Loucy (cell line): ENCODE data around the gene CEL.

ENCODE experiments used
- H2AFZ ChIP-seq: fragments of 200-600 bp; sonication (generic); 2 replicates; pipeline ENCODE4 v1.6.0; 2016; ENCODE audit warnings: antibody characterized with exemption, mild to moderate bottlenecking, low read length, moderate library complexity
- H3F3A ChIP-seq: fragments of 200-600 bp; 2 replicates; pipeline ENCODE4 v1.6.0; 2016; ENCODE audit warnings: antibody characterized with exemption, low read depth, mild to moderate bottlenecking
- H3K27me3 ChIP-seq: fragments of 200-600 bp; sonication (generic); 2 replicates; pipeline ENCODE4 v1.6.1; 2014; ENCODE audit warnings: low read length, mild to moderate bottlenecking; ENCODE audit not compliant: insufficient read depth, poor library complexity, severe bottlenecking
- H3K36me3 ChIP-seq: fragments of 200-600 bp; sonication (generic); 2 replicates; pipeline ENCODE4 v1.6.1; 2016; ENCODE audit warnings: low read length; ENCODE audit not compliant: insufficient read depth
- H3K4me1 ChIP-seq: fragments of 200-600 bp; sonication (generic); 2 replicates; pipeline ENCODE4 v1.5.1; 2014; ENCODE audit warnings: low read length, mild to moderate bottlenecking; ENCODE audit not compliant: insufficient read depth, poor library complexity, severe bottlenecking
- H3K4me2 ChIP-seq: fragments of 200-600 bp; sonication (generic); 2 replicates; pipeline ENCODE4 v1.6.0; 2014; ENCODE audit warnings: antibody characterized with exemption, low read length, low read depth, mild to moderate bottlenecking; ENCODE audit not compliant: poor library complexity, severe bottlenecking
- H3K4me3 ChIP-seq: fragments of 200-600 bp; sonication (generic); 2 replicates; pipeline ENCODE4 v1.5.1; 2014; ENCODE audit warnings: low read length, mild to moderate bottlenecking, mixed read lengths; ENCODE audit not compliant: poor library complexity, severe bottlenecking
- H3K79me2 ChIP-seq: fragments of 200-600 bp; sonication (generic); 2 replicates; pipeline ENCODE4 v1.6.1; 2014; ENCODE audit warnings: low read length; ENCODE audit not compliant: insufficient read depth
- H3K9ac ChIP-seq: fragments of 200-600 bp; sonication (generic); 2 replicates; pipeline ENCODE4 v1.6.0; 2014; ENCODE audit warnings: mild to moderate bottlenecking, low read depth, low read length, moderate library complexity; ENCODE audit not compliant: poor library complexity, severe bottlenecking
- H3K9me2 ChIP-seq: fragments of 200-600 bp; sonication (generic); replicated peaks from 2 replicates; pipeline ENCODE4 v1.6.1; 2016; ENCODE audit warnings: low read depth, low read length, mixed read lengths
- H3K9me3 ChIP-seq: fragments of 200-600 bp; sonication (generic); 2 replicates; pipeline ENCODE4 v1.6.1; 2014; ENCODE audit warnings: mild to moderate bottlenecking, antibody characterized with exemption, low read length, low read depth; ENCODE audit not compliant: insufficient read depth
- H4K20me1 ChIP-seq: fragments of 200-600 bp; sonication (generic); 2 replicates; pipeline ENCODE4 v1.6.0; 2014; ENCODE audit warnings: antibody characterized with exemption, low read length, mild to moderate bottlenecking; ENCODE audit not compliant: insufficient read depth, poor library complexity, severe bottlenecking
- CTCF ChIP-seq: fragments of 200-600 bp; sonication (generic); conservative IDR thresholded peaks from 2 replicates; pipeline ENCODE4 v1.5.1; 2014; ENCODE audit warnings: mild to moderate bottlenecking, antibody characterized with exemption, low read length
- EZH2phosphoT487 ChIP-seq: fragments of 200-600 bp; IDR thresholded peaks from 2 replicates; pipeline ENCODE4 v1.6.1; 2018; ENCODE audit warnings: antibody characterized with exemption, mild to moderate bottlenecking, moderate library complexity, borderline replicate concordance

CEL gene

GRCh38 chr9:133051966-133052539, 9.7 kb upstream of the CEL start:
- Histone ChIP-seq H3K9me2 (no peaks in the 10 kb centered on the region), H3K36me3 (peaks cover 84% of the 10 kb centered on the region; the same call in 1 of the 2 replicates), H3K79me2 (no peaks in the 10 kb centered on the region; the same call in 1 of the 2 replicates), H3K9me3 (no peaks in the 10 kb centered on the region), H3F3A (no peaks in the 10 kb centered on the region), H4K20me1 (no peaks in the 10 kb centered on the region), H3K4me3 (no peak overlapping the region), H3K4me2 (no peak overlapping the region), H3K9ac (no peak overlapping the region), H3K4me1 (peaks cover 16% of the 10 kb centered on the region), H2AFZ (no peak overlapping the region), H3K27me3 (no peaks in the 10 kb centered on the region)
- TF ChIP-seq EZH2phosphoT487 (no peak), CTCF (no peak)

GRCh38 chr9:133054194-133054890, 7.4 kb upstream of the CEL start:
- no peaks in the 10 kb centered on the region; the same call in 1 of the 2 replicates for H3K79me2 ChIP-seq
- H3K4me1 ChIP-seq: peaks cover 34% of the 10 kb centered on the region
- no peak overlapping the region for H3K4me2 ChIP-seq
- H3K9me2 ChIP-seq: no peaks in the 10 kb centered on the region
- H4K20me1 ChIP-seq: no peaks in the 10 kb centered on the region
- no peak overlapping the region for H3K9ac ChIP-seq
- H2AFZ ChIP-seq: no peak overlapping the region
- no peaks in the 10 kb centered on the region for H3K9me3 ChIP-seq
- TF ChIP-seq CTCF: no peak
- no peak for TF ChIP-seq EZH2phosphoT487
- no peaks in the 10 kb centered on the region for H3K27me3 ChIP-seq
- H3F3A ChIP-seq: 0 out of 2 replicates have a peak, but pooled peaks cover 2% of the 10 kb centered on the region
- peaks cover 79% of the 10 kb centered on the region; the same call in 1 of the 2 replicates for H3K36me3 ChIP-seq
- no peak overlapping the region for H3K4me3 ChIP-seq

GRCh38 chr9:133054966-133055365, 6.8 kb upstream of the CEL start:
- no peaks in the 10 kb centered on the region; the same call in 1 of the 2 replicates for H3K79me2 ChIP-seq
- no peak overlapping the region for H2AFZ ChIP-seq
- H3K9me2 ChIP-seq: no peaks in the 10 kb centered on the region
- peaks cover 73% of the 10 kb centered on the region; the same call in 1 of the 2 replicates for H3K36me3 ChIP-seq
- no peak overlapping the region for H3K9ac ChIP-seq
- no peaks in the 10 kb centered on the region for H3K27me3 ChIP-seq
- H3K4me2 ChIP-seq: no peak overlapping the region
- H3F3A ChIP-seq: peaks cover 4% of the 10 kb centered on the region; the same call in 1 of the 2 replicates
- H3K4me3 ChIP-seq: no peak overlapping the region
- H3K9me3 ChIP-seq: no peaks in the 10 kb centered on the region
- TF ChIP-seq CTCF (no peak), EZH2phosphoT487 (no peak)
- H4K20me1 ChIP-seq: no peaks in the 10 kb centered on the region
- peaks cover 41% of the 10 kb centered on the region for H3K4me1 ChIP-seq
